ENCODE results near the gene JADE1. TPM values are rescaled to one million over a fixed set of nuclear protein-coding genes. Genes with fewer than 3 reads are reported as not detected.

Gene JADE1
- total RNA-seq, 1 donor from 2014 or later, result 39.6 TPM

GRCh38 chr4:128862608-128863311, 53.3 kb downstream of the JADE1 start:
- no peak for DNase-seq (ENCODE audit: low read depth, low spot score)
- peaks cover 38% of the 10 kb centered on the region for H3K36me3 Mint-ChIP-seq (ENCODE audit: low read depth)
- no peaks in the 10 kb centered on the region for H3K27me3 Mint-ChIP-seq (ENCODE audit: low read depth)
- no peak overlapping the region for H3K4me3 Mint-ChIP-seq
- no peaks in the 10 kb centered on the region for H3K9me3 Mint-ChIP-seq
- TF ChIP-seq CTCF (conservative IDR thresholded peaks at IDR 0.05), result no peak
- H3K27ac Mint-ChIP-seq (ENCODE audit: unreplicated experiment), result no peak overlapping the region
- H3K4me1 Mint-ChIP-seq, result peaks cover 9% of the 10 kb centered on the region

- H3K27me3 Mint-ChIP-seq (ENCODE audit: low read depth), result no peaks in the 10 kb centered on the region
- H3K36me3 Mint-ChIP-seq (ENCODE audit: low read depth), result peaks cover 35% of the 10 kb centered on the region
- TF ChIP-seq CTCF (conservative IDR thresholded peaks at IDR 0.05), result peak; percentile 94
- H3K9me3 Mint-ChIP-seq, result no peaks in the 10 kb centered on the region
- H3K4me3 Mint-ChIP-seq, result no peak overlapping the region
- peak; percentile 91 for DNase-seq (ENCODE audit: low read depth, low spot score)
- no peak overlapping the region for H3K27ac Mint-ChIP-seq (ENCODE audit: unreplicated experiment)
- peaks cover 9% of the 10 kb centered on the region for H3K4me1 Mint-ChIP-seq
Observed at GRCh38 chr4:128863312-128864075, 54.0 kb downstream of the JADE1 start.

- H3K27me3 Mint-ChIP-seq (ENCODE audit: low read depth), result no peaks in the 10 kb centered on the region
- no peak for DNase-seq (ENCODE audit: low read depth, low spot score)
- H3K36me3 Mint-ChIP-seq (ENCODE audit: low read depth), result peaks cover 33% of the 10 kb centered on the region
- H3K4me3 Mint-ChIP-seq, result no peak overlapping the region
- no peak for TF ChIP-seq CTCF (conservative IDR thresholded peaks at IDR 0.05)
- no peaks in the 10 kb centered on the region for H3K9me3 Mint-ChIP-seq
- H3K27ac Mint-ChIP-seq (ENCODE audit: unreplicated experiment), result no peak overlapping the region
- H3K4me1 Mint-ChIP-seq, result peaks cover 9% of the 10 kb centered on the region
Observed at GRCh38 chr4:128865132-128865531, 55.6 kb downstream of the JADE1 start.

- no peak for DNase-seq (ENCODE audit: low read depth, low spot score)
- no peak overlapping the region for H3K27ac Mint-ChIP-seq (ENCODE audit: unreplicated experiment)
- peaks cover 9% of the 10 kb centered on the region for H3K4me1 Mint-ChIP-seq
- H3K4me3 Mint-ChIP-seq, result no peak overlapping the region
- peaks cover 32% of the 10 kb centered on the region for H3K36me3 Mint-ChIP-seq (ENCODE audit: low read depth)
- no peaks in the 10 kb centered on the region for H3K9me3 Mint-ChIP-seq
- no peaks in the 10 kb centered on the region for H3K27me3 Mint-ChIP-seq (ENCODE audit: low read depth)
- no peak for TF ChIP-seq CTCF (conservative IDR thresholded peaks at IDR 0.05)
Observed at GRCh38 chr4:128866269-128866668, 56.8 kb downstream of the JADE1 start.

GRCh38 chr4:128866691-128867090, 57.2 kb downstream of the JADE1 start:
- no peak overlapping the region for H3K4me3 Mint-ChIP-seq
- TF ChIP-seq CTCF (conservative IDR thresholded peaks at IDR 0.05), result no peak
- H3K9me3 Mint-ChIP-seq, result no peaks in the 10 kb centered on the region
- peaks cover 9% of the 10 kb centered on the region for H3K4me1 Mint-ChIP-seq
- H3K36me3 Mint-ChIP-seq (ENCODE audit: low read depth), result peaks cover 34% of the 10 kb centered on the region
- H3K27ac Mint-ChIP-seq (ENCODE audit: unreplicated experiment), result no peak overlapping the region
- H3K27me3 Mint-ChIP-seq (ENCODE audit: low read depth), result no peaks in the 10 kb centered on the region
- DNase-seq (ENCODE audit: low read depth, low spot score), result no peak
